Measurements from ENCODE around the gene WDR81.
A peak's percentile ranks its signal among the peaks of the same experiment; 100 is the strongest.
"Not testable (repeated sequence)": the region's sequence is repeated elsewhere in the genome, so short reads cannot be mapped to it uniquely, and the experiment has no call there.

WDR81 gene

GRCh38 chr17:1713878-1714426, 10.6 kb upstream of the WDR81 start:
- DNase-seq = peak; percentile 30 to 55

- DNase-seq = peak in 1 of 2 experiments; percentile 17
These were observed 10.0 kb upstream of the WDR81 start for GRCh38 chr17:1714427-1714979.

GRCh38 chr17:1714980-1715802, 9.3 kb upstream of the WDR81 start:
- DNase-seq = no peak

GRCh38 chr17:1715803-1716075, 8.8 kb upstream of the WDR81 start:
- no peak for DNase-seq

- DNase-seq = peak; percentile 98 to 99
These were observed 8.2 kb upstream of the WDR81 start for GRCh38 chr17:1716076-1716911.

- peak; percentile 95 to 97 for DNase-seq
These were observed 7.4 kb upstream of the WDR81 start for GRCh38 chr17:1716912-1717695.

- DNase-seq = no peak
These were observed 5.9 kb upstream of the WDR81 start for GRCh38 chr17:1718362-1719165.

GRCh38 chr17:1720856-1721386, 3.6 kb upstream of the WDR81 start:
- DNase-seq = peak; percentile 25 to 43

- not testable (repeated sequence) for DNase-seq
These were observed 2.5 kb upstream of the WDR81 start for GRCh38 chr17:1722022-1722421.

- peak in 1 of 2 experiments; percentile 19 for DNase-seq
These were observed 551 bp downstream of the WDR81 start for GRCh38 chr17:1724869-1725641.

GRCh38 chr17:1725642-1726511, 1.4 kb downstream of the WDR81 start:
- DNase-seq = no peak

GRCh38 chr17:1726626-1727257, 2.2 kb downstream of the WDR81 start:
- DNase-seq = no peak

- DNase-seq = no peak
These were observed 2.8 kb downstream of the WDR81 start for GRCh38 chr17:1727258-1727789.

- DNase-seq = no peak
These were observed 3.5 kb downstream of the WDR81 start for GRCh38 chr17:1727876-1728630.

GRCh38 chr17:1729966-1730325, 5.4 kb downstream of the WDR81 start:
- DNase-seq = no peak

- DNase-seq = no peak
These were observed 6.1 kb downstream of the WDR81 start for GRCh38 chr17:1730326-1731193.

- DNase-seq = no peak
These were observed 6.6 kb downstream of the WDR81 start for GRCh38 chr17:1731194-1731506.
